HK-2 (cell line): Measurements from ENCODE around the gene RPS6KB2.

Experiments
- DNase-seq: peaks from one replicate; pipeline ENCODE4 v3.0.0-alpha.2; 2018; ENCODE audit not compliant: unreplicated experiment

Gene RPS6KB2

DNA sequence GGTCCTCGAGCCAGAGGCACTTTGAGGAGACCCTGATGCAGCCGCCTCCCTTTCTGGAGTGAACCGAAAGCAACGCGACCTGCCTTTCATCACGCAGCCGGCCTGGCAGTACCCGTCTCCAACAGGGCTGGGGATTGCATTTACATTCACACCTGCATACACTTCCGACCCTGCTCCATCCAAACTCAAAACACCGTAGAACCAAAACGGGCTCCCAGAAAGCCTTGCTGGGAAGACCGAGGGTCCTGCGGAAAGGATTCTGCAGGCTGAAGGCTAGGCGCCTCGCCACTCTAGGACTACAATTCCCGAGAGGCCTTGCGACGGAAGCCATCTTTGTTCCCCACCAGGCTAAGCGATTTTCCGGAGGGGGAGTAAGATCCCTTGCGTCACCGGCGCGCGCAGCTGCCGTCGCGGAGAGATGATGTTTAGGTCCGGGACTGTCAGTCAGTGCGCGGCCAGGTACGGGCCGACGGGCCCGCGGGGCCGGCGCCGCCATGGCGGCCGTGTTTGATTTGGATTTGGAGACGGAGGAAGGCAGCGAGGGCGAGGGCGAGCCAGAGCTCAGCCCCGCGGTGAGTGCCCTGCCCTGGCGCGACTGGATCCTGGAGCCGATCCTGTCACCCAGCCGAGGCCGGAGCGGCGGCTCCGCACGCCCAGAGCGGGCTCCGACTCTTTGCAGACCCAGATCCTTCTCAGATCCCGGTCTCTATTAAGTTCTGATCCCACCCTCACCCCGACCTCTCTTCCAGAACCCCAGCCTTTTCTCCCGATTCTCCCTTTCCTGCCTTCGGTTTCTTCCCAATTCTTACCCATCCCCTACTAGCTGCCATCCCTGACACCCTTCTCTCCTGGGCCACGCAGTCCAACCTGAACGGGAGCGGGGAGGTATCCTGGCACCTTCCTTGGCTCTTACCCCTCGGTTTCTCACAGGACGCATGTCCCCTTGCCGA lies at the start of gene RPS6KB2:
RPS6KB2 (plus strand) TSS at position 443 of the 950 bp plus-strand sequence; CDS start at position 495, 52 bp downstream.
- DNase-seq: peak; percentile 90

DNA sequence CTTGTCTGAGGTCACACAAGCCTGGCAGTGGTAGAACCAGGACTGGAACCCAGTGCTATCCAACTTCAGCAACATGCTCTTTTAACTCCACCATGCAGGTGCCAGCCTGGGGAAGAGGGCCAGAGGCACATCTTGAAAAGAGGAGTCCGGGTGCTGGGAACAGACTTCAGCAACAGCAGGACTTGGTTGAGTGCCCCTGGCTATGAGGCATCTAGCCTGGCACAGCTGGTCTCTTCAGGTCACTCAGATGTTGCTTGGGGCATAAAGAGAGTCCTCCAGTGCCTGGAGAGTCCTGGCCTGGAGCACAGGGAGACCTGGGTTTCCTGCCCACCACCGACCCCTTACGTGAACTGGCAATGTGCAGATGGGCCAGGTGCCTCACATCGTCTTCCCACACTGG lies 49.8 kb upstream of the RPS6KB2 start:
- DNase-seq: no peak

DNA sequence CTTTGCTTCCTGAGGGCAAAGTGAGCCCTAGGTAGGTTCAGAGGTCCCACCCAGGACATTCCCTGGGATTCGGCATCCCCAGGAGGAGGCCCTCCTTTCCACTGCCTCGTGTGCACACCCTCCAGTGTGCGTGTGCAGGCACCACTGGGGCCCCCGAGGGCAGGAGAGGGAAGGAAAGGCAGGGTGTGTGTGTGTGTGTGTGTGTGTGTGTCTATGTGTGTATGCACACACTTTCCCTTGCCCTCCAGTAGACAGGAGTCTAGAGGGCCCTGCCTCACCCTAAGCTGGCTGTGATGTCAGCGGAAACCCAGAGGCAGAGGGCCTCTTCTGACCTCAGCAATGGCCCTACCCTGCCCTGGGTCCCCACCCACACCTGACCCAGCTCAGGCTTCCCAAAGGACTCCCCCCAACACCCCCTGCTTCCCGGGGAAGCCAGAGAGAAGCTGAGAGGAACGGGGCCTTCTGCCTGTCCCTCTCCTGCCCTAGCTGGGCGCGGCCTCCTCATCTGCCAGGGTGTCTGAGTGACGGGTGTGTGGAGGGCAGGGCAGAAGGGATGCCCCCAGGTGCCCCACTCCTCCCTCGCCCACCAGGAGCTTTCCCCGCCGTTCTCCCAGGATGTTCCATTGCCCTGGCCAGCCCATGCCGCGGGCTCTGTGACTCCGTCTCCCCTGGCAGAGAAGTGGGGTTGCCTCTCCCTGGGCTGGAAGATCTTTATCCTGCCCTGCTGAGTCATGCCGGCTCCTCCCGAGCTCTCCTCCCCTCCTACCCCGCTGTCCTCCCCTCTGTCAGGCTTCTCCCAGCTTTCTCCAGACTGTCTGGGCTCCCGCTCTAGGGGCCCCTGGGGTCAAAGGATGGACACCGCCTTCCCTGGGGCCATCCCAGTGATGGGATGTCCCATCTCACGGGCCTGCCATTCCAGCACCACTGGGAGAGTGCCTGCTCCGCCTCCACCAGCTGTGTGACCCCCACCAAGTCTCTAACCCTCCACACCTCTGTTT lies 48.9 kb upstream of the RPS6KB2 start:
- no peak for DNase-seq

DNA sequence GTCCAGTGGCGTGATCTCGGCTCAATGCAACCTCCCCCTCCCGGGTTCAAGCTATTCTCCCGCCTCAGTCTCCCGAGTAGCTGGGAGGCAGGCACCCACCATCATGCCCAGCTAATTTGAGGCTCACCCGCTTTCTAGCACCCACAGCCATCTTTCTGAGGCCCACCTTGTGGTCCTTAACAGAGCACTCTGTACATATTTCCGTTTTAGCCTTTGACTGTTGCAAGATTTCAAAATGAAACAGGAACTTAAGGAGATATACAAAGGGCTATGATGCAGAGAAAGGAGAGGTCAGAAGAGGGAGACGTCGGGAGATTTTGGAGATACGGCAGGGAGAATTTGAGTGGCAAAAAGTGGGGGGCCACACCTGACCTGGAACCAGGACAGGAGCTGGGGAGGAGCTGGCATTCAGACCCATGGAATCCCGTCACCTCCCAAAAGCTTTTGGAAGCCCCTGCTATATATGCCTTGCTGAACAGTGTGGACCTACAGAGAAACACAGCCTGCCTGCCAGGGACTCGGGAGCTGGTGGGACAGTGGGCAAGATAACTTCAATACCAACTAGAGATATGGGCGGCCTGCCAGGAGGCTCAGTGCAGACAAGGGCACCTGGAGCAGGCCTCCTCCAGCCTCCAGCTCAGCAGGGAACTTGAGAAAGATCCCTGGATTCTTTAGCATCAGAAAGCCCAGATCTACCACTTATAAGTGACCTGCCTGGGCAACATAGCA lies 46.9 kb upstream of the RPS6KB2 start:
- no peak for DNase-seq

- peak; percentile 72 for DNase-seq
Observed at GRCh38 chr11:67382276-67383136, 45.8 kb upstream of the RPS6KB2 start.

DNA sequence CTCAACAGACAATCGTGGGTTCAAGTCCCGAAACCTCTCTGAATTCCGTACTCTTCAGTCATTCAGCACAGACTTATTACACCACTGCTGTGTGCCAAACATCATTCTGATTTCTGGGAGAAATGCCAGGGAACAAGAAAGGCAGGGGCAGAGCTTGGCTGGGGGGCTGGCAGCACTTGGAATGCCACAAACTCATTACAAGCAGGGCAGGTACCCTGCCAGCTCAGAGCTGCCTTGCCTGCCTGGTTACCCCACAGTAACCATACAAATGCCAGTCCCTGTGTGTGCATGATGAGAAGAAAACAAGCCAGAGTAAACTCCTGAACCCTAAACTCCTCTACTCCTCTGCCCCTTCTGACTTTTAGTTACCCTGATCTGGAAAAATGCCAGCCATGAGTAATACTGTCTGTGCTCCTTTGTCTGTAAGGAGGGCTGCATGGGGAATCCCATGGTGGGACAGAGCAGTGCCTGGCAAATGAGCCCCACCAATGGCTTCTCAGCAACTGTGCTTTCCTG lies 43.4 kb upstream of the RPS6KB2 start:
- no peak for DNase-seq

DNA sequence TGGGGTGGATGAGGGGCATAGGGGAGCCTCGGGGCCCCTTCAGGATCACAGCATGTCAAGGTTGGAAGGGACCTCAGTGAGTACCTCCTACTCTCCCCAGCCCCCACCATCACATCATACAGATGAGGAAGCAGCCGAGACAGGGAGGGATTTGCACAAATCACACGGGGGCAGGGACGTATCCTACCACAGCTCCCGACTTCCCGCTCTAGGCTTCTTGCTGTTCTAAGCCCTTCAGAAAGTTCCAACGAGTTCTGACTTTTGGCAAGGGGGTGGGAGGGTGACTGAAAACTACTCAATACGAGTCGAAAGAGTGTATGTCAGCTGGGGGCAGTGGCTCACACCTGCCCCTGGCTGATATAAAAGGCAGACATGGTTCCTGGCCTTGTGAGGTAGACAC lies 41.2 kb upstream of the RPS6KB2 start:
- DNase-seq: no peak

GRCh38 chr11:67387518-67387917 lies 40.8 kb upstream of the RPS6KB2 start:
- DNase-seq: no peak

DNA sequence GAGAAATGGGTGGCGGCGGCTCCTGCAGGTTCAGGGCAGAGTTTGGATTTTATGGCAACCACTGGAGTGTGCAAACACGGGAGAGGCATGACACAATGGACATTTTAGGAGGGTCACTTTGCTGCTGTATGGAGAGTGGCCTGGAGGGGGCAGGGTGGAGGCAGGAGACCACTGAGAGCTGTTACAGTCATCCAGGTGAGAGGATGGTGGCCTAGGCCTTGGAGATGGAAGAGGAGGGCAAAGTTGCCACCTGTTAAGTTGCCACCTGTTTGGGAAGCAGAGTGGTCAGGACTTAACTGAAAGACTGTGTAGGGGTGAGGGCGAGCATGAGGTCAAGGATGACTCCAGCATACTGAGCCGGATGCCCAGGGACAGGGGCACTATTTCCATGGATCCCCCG lies 38.8 kb upstream of the RPS6KB2 start:
- DNase-seq: no peak

GRCh38 chr11:67390947-67391303 lies 37.4 kb upstream of the RPS6KB2 start:
- DNase-seq: no peak

DNA sequence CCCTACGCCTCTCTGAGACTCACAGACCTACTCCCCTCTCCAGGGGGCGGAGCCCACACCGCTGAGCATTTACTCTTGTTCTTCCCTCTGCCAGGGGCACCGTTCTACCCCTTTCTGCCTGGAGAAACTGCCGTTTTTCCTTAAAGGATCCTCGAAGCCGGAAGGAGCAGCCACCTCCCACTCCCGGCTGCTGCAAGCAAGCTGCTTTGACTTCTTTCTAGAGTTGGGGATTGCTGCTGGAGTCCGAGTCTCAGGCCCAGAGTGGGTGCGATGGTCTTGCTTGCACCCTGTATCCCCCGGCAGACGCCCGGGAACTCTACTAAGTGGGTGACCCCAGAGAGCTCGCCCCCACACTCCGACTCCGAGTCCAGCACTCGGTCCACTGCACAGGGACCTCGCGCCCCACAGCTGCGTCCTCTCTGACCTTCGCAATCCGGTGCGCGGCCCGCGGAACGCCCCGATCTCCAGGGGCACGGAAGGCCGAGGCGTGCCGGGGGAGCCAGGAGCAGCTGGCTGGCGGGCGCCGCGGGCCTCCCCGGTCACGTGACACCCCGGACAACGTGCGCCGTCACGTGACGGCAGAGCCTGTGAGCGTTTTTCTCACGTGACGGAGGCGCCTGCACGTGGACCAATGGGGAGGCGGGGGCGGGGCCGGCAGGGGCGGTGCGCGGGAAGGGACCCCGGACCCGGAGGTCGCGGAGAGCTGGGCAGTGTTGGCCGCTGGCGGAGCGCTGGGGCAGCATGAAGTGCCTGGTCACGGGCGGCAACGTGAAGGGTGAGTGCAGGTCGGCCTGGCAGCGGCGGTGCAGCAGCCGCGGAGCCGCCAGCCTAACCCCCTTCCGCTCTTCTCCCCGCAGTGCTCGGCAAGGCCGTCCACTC lies 36.8 kb upstream of the RPS6KB2 start, which contains the start of gene RAD9A:
RAD9A (plus strand) TSS at position 683 of the 879 bp plus-strand sequence; CDS start at position 742, 59 bp downstream.
- peak; percentile 86 for DNase-seq

GRCh38 chr11:67392183-67392715 lies 36.0 kb upstream of the RPS6KB2 start:
- DNase-seq: no peak

GRCh38 chr11:67393437-67393836 lies 34.9 kb upstream of the RPS6KB2 start:
- no peak for DNase-seq

- no peak for DNase-seq
Observed at GRCh38 chr11:67393990-67394389, 34.3 kb upstream of the RPS6KB2 start.

GRCh38 chr11:67395555-67396258 lies 32.6 kb upstream of the RPS6KB2 start:
- no peak for DNase-seq

GRCh38 chr11:67396259-67396581 lies 32.1 kb upstream of the RPS6KB2 start:
- DNase-seq: no peak

DNA sequence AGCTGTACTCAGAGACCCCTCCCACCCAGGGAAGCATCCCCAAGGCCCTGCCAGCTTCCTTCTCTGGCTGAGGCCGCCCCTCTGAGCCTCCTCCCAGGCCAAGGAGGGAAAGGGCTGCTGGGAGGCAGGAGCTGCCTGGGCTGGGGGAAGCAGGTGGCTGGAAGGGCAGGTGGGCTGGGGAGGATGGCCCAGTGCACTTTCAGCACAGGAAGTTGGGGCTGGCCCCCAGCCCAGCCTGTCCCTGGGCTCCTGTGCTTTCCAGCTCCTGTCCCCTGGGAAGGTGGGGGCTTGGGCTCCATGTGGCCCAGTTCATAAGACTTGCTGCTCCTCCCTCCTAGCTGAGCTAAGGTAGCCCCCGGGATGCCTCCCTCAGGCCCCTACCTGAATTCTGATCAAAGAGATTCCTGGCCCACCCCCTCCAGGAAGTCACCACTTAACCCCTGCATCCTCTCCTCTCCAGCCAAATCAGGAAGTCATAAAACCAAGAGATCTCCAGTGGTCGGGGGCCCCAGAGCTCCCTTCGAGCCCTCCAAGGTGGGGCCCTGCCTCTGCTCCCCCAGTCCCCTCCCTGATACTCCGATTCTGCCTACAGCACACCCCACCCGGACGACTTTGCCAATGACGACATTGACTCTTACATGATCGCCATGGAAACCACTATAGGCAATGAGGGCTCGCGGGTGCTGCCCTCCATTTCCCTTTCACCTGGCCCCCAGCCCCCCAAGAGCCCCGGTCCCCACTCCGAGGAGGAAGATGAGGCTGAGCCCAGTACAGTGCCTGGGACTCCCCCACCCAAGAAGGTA lies 31.5 kb upstream of the RPS6KB2 start:
- DNase-seq: no peak

- DNase-seq: no peak
Observed at GRCh38 chr11:67397536-67397935, 30.8 kb upstream of the RPS6KB2 start.
